Ovary (tissue), 3 donors: ENCODE measurements around the gene TMEM184C.

Source experiments
- EP300 ChIP-seq: sonication (generic); formaldehyde crosslinking; IDR thresholded peaks from one replicate; pipeline ENCODE4 v1.6.1; 2017; ENCODE audit warnings: antibody characterized with exemption
- TF ChIP-seq, protein P1 (sequence below), 3 donors: fragments of 450-650 bp in 2 of 3; fragments of 200-600 bp in 1 of 3; IDR thresholded peaks; one replicate each; pipeline versions ENCODE4 v1.5.1 to v1.8.0; 2016 to 2022; ENCODE audit warnings: antibody characterized with exemption in 3 of 3, mild to moderate bottlenecking in 1 of 3
- donor health status: DM: no; HTN: no; CAD: no.

DNA sequence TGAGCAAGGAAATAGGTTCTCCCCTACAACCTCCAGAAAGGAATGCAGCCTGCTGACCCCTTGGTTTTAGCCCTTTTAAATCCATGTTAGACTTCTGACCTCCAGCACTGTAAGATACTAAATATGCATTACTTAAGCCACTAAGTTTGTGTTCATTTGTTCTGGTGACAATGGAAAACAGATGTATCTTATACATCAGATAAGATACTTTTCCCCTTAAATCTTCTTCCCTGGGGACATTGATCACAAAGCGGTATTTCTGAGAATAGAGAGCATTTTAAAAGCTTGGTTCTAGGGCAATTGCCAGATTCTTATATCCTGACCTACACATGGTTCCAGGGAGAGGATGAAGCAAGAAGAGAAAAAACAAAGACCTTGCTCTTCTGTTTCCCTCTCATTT is 6.5 kb upstream of the TMEM184C start:
- TF ChIP-seq EP300 = no peak
- TF ChIP-seq, protein P1, sequence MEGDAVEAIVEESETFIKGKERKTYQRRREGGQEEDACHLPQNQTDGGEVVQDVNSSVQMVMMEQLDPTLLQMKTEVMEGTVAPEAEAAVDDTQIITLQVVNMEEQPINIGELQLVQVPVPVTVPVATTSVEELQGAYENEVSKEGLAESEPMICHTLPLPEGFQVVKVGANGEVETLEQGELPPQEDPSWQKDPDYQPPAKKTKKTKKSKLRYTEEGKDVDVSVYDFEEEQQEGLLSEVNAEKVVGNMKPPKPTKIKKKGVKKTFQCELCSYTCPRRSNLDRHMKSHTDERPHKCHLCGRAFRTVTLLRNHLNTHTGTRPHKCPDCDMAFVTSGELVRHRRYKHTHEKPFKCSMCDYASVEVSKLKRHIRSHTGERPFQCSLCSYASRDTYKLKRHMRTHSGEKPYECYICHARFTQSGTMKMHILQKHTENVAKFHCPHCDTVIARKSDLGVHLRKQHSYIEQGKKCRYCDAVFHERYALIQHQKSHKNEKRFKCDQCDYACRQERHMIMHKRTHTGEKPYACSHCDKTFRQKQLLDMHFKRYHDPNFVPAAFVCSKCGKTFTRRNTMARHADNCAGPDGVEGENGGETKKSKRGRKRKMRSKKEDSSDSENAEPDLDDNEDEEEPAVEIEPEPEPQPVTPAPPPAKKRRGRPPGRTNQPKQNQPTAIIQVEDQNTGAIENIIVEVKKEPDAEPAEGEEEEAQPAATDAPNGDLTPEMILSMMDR (IDR thresholded peaks at IDR 0.05) = no peak
